OCI-LY3 (cell line): ENCODE data around the gene CNNM1.

ENCODE experiments used
- H2AFZ ChIP-seq: fragments of 200-600, 300-600 bp; shearing (Covaris generic); 2 replicates; pipeline ENCODE4 v1.6.0; 2014; ENCODE audit warnings: antibody characterized with exemption, low read depth, low read length
- H3K27ac ChIP-seq: fragments of 200-600, 300-600 bp; sonication (generic); 2 replicates; pipeline ENCODE4 v1.5.1; 2014; ENCODE audit warnings: mild to moderate bottlenecking, low read length, moderate library complexity, mixed read lengths
- H3K27me3 ChIP-seq: fragments of 200-600, 300-600 bp; sonication (generic); 2 replicates; pipeline ENCODE4 v1.6.1; 2014; ENCODE audit warnings: low read depth, low read length, mixed read lengths
- H3K36me3 ChIP-seq: fragments of 200-600, 300-600 bp; sonication (generic); replicated peaks from 2 replicates; pipeline ENCODE3; 2014; ENCODE audit warnings: low read depth, low read length, mixed read lengths
- H3K4me1 ChIP-seq: fragments of 300-600, 200-600 bp; sonication (generic); 2 replicates; pipeline ENCODE4 v1.6.1; 2014; ENCODE audit warnings: low read length, mixed read lengths
- H3K4me2 ChIP-seq: fragments of 200-600, 300-600 bp; sonication (generic); 2 replicates; pipeline ENCODE4 v1.6.1; 2014; ENCODE audit warnings: low read length, mixed read lengths
- H3K4me3 ChIP-seq: fragments of 300-600, 200-600 bp; sonication (generic); 2 replicates; pipeline ENCODE4 v1.5.1; 2014; ENCODE audit warnings: antibody characterized with exemption, mild to moderate bottlenecking, low read length, moderate library complexity
- H3K79me2 ChIP-seq: fragments of 300-600, 200-600 bp; shearing (Covaris generic); 2 replicates; pipeline ENCODE4 v1.6.1; 2014; ENCODE audit warnings: mild to moderate bottlenecking, low read length, mixed read lengths
- H3K9ac ChIP-seq: fragments of 300-600, 200-600 bp; shearing (Covaris generic); 2 replicates; pipeline ENCODE4 v1.6.0; 2014; ENCODE audit warnings: mild to moderate bottlenecking, low read length, moderate library complexity
- H3K9me3 ChIP-seq: fragments of 200-600, 300-600 bp; shearing (Covaris generic); 2 replicates; pipeline ENCODE4 v1.6.1; 2014; ENCODE audit warnings: low read length, mixed read lengths; ENCODE audit not compliant: insufficient read depth
- H4K20me1 ChIP-seq: fragments of 200-600, 300-600 bp; sonication (generic); 2 replicates; pipeline ENCODE4 v1.6.1; 2016; ENCODE audit warnings: low read length, mixed read lengths; ENCODE audit not compliant: insufficient read depth
- CTCF ChIP-seq: fragments of 200-600, 300-600 bp; sonication (generic); IDR thresholded peaks from 2 replicates; pipeline ENCODE4 v1.5.1; 2014; ENCODE audit warnings: antibody characterized with exemption, low read length, low read depth
- EZH2phosphoT487 ChIP-seq: fragments of 200-600 bp; shearing (Covaris generic); IDR thresholded peaks from 2 replicates; pipeline ENCODE4 v1.6.1; 2018; ENCODE audit warnings: antibody characterized with exemption, mixed run types, low read depth

Gene CNNM1

GRCh38 chr10:99394256-99394655 lies 65.1 kb downstream of the CNNM1 start:
- no peak overlapping the region for H2AFZ ChIP-seq
- TF ChIP-seq CTCF (no peak), EZH2phosphoT487 (no peak)
- H3K9ac ChIP-seq = no peak overlapping the region
- no peak overlapping the region for H3K27ac ChIP-seq
- H3K9me3 ChIP-seq = no peaks in the 10 kb centered on the region
- H3K4me1 ChIP-seq = peaks cover 16% of the 10 kb centered on the region
- H3K79me2 ChIP-seq = no peaks in the 10 kb centered on the region
- peak overlapping the region; percentile 15; the same call in 1 of the 2 replicates for H3K4me2 ChIP-seq
- no peaks in the 10 kb centered on the region for H3K36me3 ChIP-seq
- no peaks in the 10 kb centered on the region for H3K27me3 ChIP-seq
- H3K4me3 ChIP-seq = no peak overlapping the region
- H4K20me1 ChIP-seq = no peaks in the 10 kb centered on the region

GRCh38 chr10:99394761-99395386 lies 65.7 kb downstream of the CNNM1 start:
- Histone ChIP-seq H4K20me1 (no peaks in the 10 kb centered on the region), H2AFZ (no peak overlapping the region), H3K9me3 (no peaks in the 10 kb centered on the region), H3K27ac (no peak overlapping the region), H3K9ac (no peak overlapping the region), H3K4me3 (no peak overlapping the region), H3K36me3 (no peaks in the 10 kb centered on the region), H3K4me1 (peaks cover 16% of the 10 kb centered on the region), H3K79me2 (no peaks in the 10 kb centered on the region), H3K27me3 (no peaks in the 10 kb centered on the region), H3K4me2 (peak overlapping the region; percentile 15; the same call in 1 of the 2 replicates)
- TF ChIP-seq EZH2phosphoT487 (no peak), CTCF (no peak)

GRCh38 chr10:99395750-99396445 lies 66.7 kb downstream of the CNNM1 start:
- Histone ChIP-seq H3K9ac (no peak overlapping the region), H3K4me1 (peaks cover 16% of the 10 kb centered on the region), H4K20me1 (no peaks in the 10 kb centered on the region), H3K27ac (no peak overlapping the region), H3K36me3 (no peaks in the 10 kb centered on the region), H2AFZ (no peak overlapping the region), H3K4me3 (no peak overlapping the region), H3K9me3 (no peaks in the 10 kb centered on the region), H3K79me2 (no peaks in the 10 kb centered on the region), H3K4me2 (no peak overlapping the region), H3K27me3 (no peaks in the 10 kb centered on the region)
- TF ChIP-seq EZH2phosphoT487 = no peak
- TF ChIP-seq CTCF = no peak

GRCh38 chr10:99396471-99396870 lies 67.3 kb downstream of the CNNM1 start:
- H4K20me1 ChIP-seq = no peaks in the 10 kb centered on the region
- H3K27me3 ChIP-seq = no peaks in the 10 kb centered on the region
- no peak overlapping the region for H3K4me3 ChIP-seq
- H3K4me2 ChIP-seq = no peak overlapping the region
- no peak overlapping the region for H2AFZ ChIP-seq
- H3K4me1 ChIP-seq = peaks cover 16% of the 10 kb centered on the region
- H3K9me3 ChIP-seq = no peaks in the 10 kb centered on the region
- TF ChIP-seq EZH2phosphoT487 (no peak), CTCF (no peak)
- H3K9ac ChIP-seq = no peak overlapping the region
- H3K27ac ChIP-seq = no peak overlapping the region
- no peaks in the 10 kb centered on the region for H3K79me2 ChIP-seq
- H3K36me3 ChIP-seq = no peaks in the 10 kb centered on the region
